Urinary bladder (tissue), 4 donors: ENCODE results near the gene CKMT1B. TPM values are rescaled to one million over a fixed set of nuclear protein-coding genes. Genes with fewer than 3 reads are reported as not detected.
"Not testable (repeated sequence)": the region's sequence is repeated elsewhere in the genome, so short reads cannot be mapped to it uniquely, and the experiment has no call there.

Source experiments
- DNase-seq: peaks from one replicate; pipeline ENCODE4 v3.0.0-alpha.2; 2015; ENCODE audit errors: extremely low spot score
- H3K27ac ChIP-seq: one replicate; pipeline ENCODE4 v1.5.1; 2013; ENCODE audit warnings: low read depth, mild to moderate bottlenecking, moderate library complexity
- H3K36me3 ChIP-seq: one replicate; pipeline ENCODE4 v1.6.1; 2013; ENCODE audit warnings: mild to moderate bottlenecking, moderate library complexity; ENCODE audit not compliant: insufficient read depth
- H3K4me1 ChIP-seq: one replicate; pipeline ENCODE4 v1.6.1; 2013; ENCODE audit warnings: mild to moderate bottlenecking, moderate library complexity; ENCODE audit not compliant: insufficient read depth
- H3K4me3 ChIP-seq: one replicate; pipeline ENCODE4 v1.5.1; 2013; ENCODE audit warnings: low read depth, low read length
- WGBS: extraction: QIAGEN DNeasy Blood & Tissue Kit; methylation state at CpG from one replicate; pipeline ENCODE4 v1.1.7; 2013; 5-methylcytosine and 5-hydroxymethylcytosine counted together
- polyA plus RNA-seq: library from polyadenylated mRNA; stranded (reverse); fragments of 200-250 nt; gene quantifications from one replicate; pipeline ENCODE4 v1.2.3, GENCODE V29; 2013
- total RNA-seq: library from RNA; depleted of rRNA; stranded (reverse); fragments of >200 nt; gene quantifications from one replicate; pipeline ENCODE4 v1.2.3, GENCODE V29; 2014
- donor health status: healthy with polysubstance abuse.
- donor health status: healthy.

The CKMT1B gene
- total RNA-seq (0.63 TPM), polyA plus RNA-seq (2.7 TPM)

GRCh38 chr15:43593328-43594190 lies at the start of gene CKMT1B:
Gene CKMT1B (plus strand): TSS chr15:43594027. CDS start chr15:43594219, 192 bp downstream.
- not testable (repeated sequence) for DNase-seq, H3K27ac ChIP-seq, H3K4me3 ChIP-seq, H3K4me1 ChIP-seq, H3K36me3 ChIP-seq
- no CpG with 5 or more reads among the region's 43 CpGs for WGBS

DNA sequence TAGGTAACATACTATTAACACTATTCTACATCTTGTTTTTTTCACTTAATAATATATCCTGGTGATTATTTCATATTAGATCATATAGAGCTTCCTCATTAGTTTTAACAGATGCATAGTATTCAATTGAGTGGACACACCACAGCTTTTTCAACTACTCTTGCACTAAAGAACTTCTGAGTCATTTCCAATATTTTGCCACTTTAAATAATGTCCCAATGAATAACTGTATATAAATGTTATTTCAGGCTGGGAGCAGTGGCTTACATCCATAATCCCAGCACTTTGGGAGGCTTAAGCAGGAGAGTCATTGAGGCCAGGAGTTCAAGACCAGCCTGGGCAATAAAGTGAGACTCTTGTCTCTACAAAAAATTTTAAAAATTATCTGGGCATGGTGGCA lies 49.6 kb upstream of the CKMT1B start:
- H3K4me3 ChIP-seq = no peak overlapping the region
- H3K27ac ChIP-seq = no peak overlapping the region
- no peaks in the 10 kb centered on the region for H3K4me1 ChIP-seq
- no peak for DNase-seq
- H3K36me3 ChIP-seq = no peaks in the 10 kb centered on the region

GRCh38 chr15:43545426-43545825 lies 48.4 kb upstream of the CKMT1B start:
- 90% methylated on average over 1 of the region's 1 CpG for WGBS
- Histone ChIP-seq H3K4me3 (no peak overlapping the region), H3K4me1 (no peaks in the 10 kb centered on the region), H3K36me3 (no peaks in the 10 kb centered on the region), H3K27ac (no peak overlapping the region)
- no peak for DNase-seq

DNA sequence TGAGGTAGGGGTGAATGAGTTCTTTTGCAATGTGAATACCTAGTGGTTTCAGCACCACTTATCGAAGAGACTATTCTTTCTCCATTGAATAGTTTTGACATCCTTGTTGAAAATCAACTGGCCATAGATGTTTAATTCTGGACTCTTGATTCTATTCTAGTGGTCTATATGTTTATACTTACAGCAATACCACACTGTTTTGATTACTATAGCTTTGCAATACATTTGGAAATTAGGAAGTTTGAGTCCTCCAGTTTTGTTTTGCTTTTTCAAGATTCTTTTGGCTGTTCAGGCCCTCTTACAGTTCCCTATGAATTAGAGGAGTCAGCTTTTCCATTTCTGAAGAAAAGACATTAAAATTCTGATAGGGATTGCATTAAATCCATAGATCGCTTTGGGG lies 46.3 kb upstream of the CKMT1B start:
- H3K27ac ChIP-seq = no peak overlapping the region
- no peaks in the 10 kb centered on the region for H3K4me1 ChIP-seq
- whole genome bisulfite sequencing = over 99% methylated on average over 2 of the region's 2 CpGs
- DNase-seq = no peak
- no peaks in the 10 kb centered on the region for H3K36me3 ChIP-seq
- no peak overlapping the region for H3K4me3 ChIP-seq

GRCh38 chr15:43550527-43551363 lies 43.1 kb upstream of the CKMT1B start:
- H3K27ac ChIP-seq = no peak overlapping the region
- DNase-seq = no peak
- H3K4me1 ChIP-seq = no peaks in the 10 kb centered on the region
- WGBS = 54% methylated on average over 10 of the region's 10 CpGs
- no peak overlapping the region for H3K4me3 ChIP-seq
- H3K36me3 ChIP-seq = no peaks in the 10 kb centered on the region

- no peak overlapping the region for H3K27ac ChIP-seq
- no peak for DNase-seq
- H3K4me3 ChIP-seq = no peak overlapping the region
- WGBS = 88% methylated on average over 4 of the region's 4 CpGs
- H3K4me1 ChIP-seq = no peaks in the 10 kb centered on the region
- H3K36me3 ChIP-seq = no peaks in the 10 kb centered on the region
Observed at GRCh38 chr15:43552256-43552655, 41.6 kb upstream of the CKMT1B start.

- no peak overlapping the region for H3K4me3 ChIP-seq
- no peak overlapping the region for H3K27ac ChIP-seq
- DNase-seq = no peak
- H3K4me1 ChIP-seq = no peaks in the 10 kb centered on the region
- WGBS = 78% methylated on average over 2 of the region's 2 CpGs
- H3K36me3 ChIP-seq = no peaks in the 10 kb centered on the region
Observed at GRCh38 chr15:43552986-43553385, 40.8 kb upstream of the CKMT1B start.

- H3K4me3 ChIP-seq, H3K36me3 ChIP-seq, DNase-seq, H3K4me1 ChIP-seq, H3K27ac ChIP-seq: not testable (repeated sequence)
- 90% methylated on average over 2 of the region's 3 CpGs for WGBS
Observed at GRCh38 chr15:43562753-43563152, 31.1 kb upstream of the CKMT1B start.

DNA sequence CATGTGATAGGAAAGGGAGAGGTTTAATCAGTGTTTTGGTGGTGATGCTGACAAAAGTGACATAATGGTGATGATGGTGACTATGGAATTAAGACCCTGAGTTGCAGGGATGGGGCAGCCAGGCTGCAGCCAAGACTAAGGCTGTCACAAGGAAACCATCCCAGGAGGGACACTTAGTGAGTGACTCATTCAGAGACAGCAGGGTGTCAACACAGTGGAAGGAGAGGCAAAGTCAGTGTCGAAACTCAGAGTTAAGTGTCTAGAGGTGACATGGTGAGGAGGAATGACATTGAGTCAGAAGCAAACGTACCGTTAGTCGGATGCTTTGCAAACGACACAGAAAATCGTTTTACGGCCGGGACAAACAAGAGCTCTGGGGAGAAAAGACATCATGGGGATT lies 30.0 kb upstream of the CKMT1B start:
- not testable (repeated sequence) for DNase-seq, H3K27ac ChIP-seq
- WGBS = no CpG with 5 or more reads among the region's 8 CpGs

DNA sequence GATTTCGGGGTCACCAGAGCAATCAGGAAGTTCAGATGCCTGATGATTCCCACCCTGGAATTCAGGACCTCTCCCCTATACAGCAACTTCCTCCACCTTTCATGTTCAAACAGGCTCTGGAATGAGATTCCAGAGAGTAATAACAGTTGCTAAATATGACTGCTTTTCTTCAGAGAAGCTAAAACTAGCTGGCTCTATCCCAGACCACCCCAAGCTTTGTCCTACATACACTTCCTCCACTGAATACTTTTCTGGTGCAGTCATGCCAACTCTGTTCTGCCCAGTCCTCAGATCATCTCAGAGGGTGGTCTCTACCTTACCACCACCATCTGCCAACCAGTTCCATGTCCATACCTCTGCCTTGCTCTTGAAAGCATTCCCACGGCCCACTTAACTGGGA lies 27.2 kb upstream of the CKMT1B start:
- no CpG with 5 or more reads among the region's 2 CpGs for WGBS
- not testable (repeated sequence) for H3K4me3 ChIP-seq, H3K27ac ChIP-seq, H3K36me3 ChIP-seq, DNase-seq, H3K4me1 ChIP-seq

More for the DNA sequence above, 30.0 kb upstream of the CKMT1B start:
- H3K36me3 ChIP-seq, H3K4me1 ChIP-seq, H3K4me3 ChIP-seq: not testable (repeated sequence)

DNA sequence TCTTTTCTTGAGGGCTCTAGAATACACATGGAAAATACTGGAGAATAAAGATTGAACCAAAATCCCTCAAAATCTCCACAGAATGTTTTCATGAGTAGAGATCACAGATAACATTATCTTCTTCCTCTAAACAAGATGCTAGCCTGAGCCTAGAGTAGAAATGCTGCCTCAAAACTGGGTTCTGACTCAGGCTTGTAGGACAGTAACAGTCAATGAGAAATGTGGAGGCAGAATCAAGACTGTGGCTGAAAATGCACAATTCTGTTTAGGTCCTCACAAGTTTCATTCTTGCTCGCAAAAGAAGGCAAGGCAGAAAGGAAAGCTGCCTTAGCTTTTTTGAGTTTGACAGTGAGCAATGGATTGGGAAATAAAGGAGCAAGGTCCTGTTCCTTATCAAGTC lies 19.2 kb upstream of the CKMT1B start:
- H3K36me3 ChIP-seq, DNase-seq, H3K4me1 ChIP-seq, H3K27ac ChIP-seq, H3K4me3 ChIP-seq: not testable (repeated sequence)
- no CpG with 5 or more reads among the region's 1 CpG for WGBS

GRCh38 chr15:43589778-43590466 lies 3.9 kb upstream of the CKMT1B start, which contains the start of gene PPIP5K1:
Gene PPIP5K1 (minus strand): TSS chr15:43590208. CDS start chr15:43584504, 5,704 bp downstream.
- not testable (repeated sequence) for H3K27ac ChIP-seq, H3K36me3 ChIP-seq, H3K4me3 ChIP-seq, H3K4me1 ChIP-seq, DNase-seq
- no CpG with 5 or more reads among the region's 54 CpGs for WGBS

DNA sequence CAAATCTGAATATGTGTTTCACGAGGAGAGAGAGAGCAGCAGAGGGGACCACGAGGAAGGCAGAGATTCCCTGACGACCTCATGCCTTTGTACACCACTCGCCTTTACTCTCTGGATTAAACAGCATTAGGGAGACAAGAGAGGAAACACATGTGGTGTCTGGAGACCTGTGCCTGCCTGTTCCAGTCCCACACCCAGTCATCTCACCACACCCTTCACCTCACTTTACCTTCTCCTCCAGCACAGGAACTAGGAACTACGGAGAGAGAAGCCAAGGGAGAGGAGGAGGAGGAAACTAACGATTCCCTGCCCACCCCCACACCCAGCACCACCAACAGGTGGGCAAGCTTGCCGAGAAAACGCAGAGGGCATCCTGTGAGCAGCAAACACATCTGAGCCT lies 986 bp upstream of the CKMT1B start:
- not testable (repeated sequence) for H3K36me3 ChIP-seq, H3K27ac ChIP-seq, DNase-seq, H3K4me1 ChIP-seq, H3K4me3 ChIP-seq
- WGBS = 9% methylated on average over 4 of the region's 8 CpGs
